GM19438 (cell line): Measurements from ENCODE around the gene CADM4.

Experiments
- ATAC-seq: cut with Tn5 transposase; IDR thresholded peaks from one replicate; pipeline ENCODE4 v1.9.1; 2021; ENCODE audit warnings: low read depth; ENCODE audit not compliant: unreplicated experiment

The CADM4 gene

DNA sequence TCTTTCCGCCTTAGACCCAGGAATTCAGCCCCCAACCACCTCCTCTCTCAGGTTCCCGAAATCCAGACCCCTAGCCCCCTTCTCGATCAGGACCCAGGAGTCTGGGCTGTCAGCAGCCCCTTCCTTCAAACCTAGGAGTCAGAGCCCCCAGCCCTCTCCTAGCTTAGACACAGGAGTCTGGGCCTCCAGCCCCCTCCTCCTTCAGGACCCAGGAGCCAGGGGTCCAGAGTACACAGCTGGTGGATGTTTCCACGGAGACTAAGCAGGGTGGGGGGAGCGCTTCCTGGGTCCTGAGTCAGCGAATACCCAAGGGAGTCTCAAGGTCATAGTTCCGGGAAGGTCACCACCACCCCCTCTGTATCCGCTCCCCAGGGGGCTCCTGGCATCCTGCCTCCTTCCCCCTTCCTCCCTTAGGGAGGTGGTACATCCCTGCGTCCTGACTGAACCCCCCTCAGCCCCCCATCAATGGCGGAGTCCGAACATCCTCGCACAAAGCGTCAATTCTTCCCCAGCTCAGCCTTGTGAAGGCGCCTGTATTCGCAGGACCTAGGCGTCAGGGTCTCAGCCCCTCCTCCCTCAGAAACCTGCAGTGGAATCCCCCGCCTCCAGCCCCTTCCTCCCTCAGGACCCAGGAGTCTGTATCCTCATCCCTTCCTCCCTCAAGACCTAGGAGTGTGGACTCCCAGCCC, 4.6 kb downstream of the CADM4 start:
- no peak for ATAC-seq

GRCh38 chr19:43634506-43634871, 5.2 kb downstream of the CADM4 start:
- ATAC-seq = no peak

- ATAC-seq = no peak
Measured at GRCh38 chr19:43634068-43634467, 5.6 kb downstream of the CADM4 start.

- no peak for ATAC-seq
Measured at GRCh38 chr19:43633520-43633919, 6.1 kb downstream of the CADM4 start.

DNA sequence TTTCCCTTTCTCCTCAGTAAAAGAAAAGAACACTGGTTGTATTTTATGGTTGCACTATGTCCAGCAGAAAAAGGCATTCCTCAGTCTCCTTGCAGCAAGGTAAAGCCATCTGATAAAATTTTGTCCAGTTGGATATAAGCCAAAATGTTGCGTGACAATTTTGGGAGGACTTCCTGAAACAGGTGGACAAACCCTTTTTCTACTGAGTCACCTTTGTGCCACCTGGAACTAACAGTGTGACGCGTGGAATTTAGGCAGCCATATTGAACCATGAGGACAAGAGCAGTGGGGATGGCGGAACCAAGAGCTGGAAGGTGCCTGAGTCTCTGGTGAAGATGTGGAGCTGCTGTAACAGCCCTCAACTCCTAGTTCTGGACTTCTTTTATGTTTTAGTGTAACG, 8.2 kb downstream of the CADM4 start:
- no peak for ATAC-seq

- ATAC-seq = no peak
Measured at GRCh38 chr19:43628646-43629326, 10.9 kb downstream of the CADM4 start.

- ATAC-seq = no peak
Measured at GRCh38 chr19:43626838-43627237, 12.8 kb downstream of the CADM4 start.

DNA sequence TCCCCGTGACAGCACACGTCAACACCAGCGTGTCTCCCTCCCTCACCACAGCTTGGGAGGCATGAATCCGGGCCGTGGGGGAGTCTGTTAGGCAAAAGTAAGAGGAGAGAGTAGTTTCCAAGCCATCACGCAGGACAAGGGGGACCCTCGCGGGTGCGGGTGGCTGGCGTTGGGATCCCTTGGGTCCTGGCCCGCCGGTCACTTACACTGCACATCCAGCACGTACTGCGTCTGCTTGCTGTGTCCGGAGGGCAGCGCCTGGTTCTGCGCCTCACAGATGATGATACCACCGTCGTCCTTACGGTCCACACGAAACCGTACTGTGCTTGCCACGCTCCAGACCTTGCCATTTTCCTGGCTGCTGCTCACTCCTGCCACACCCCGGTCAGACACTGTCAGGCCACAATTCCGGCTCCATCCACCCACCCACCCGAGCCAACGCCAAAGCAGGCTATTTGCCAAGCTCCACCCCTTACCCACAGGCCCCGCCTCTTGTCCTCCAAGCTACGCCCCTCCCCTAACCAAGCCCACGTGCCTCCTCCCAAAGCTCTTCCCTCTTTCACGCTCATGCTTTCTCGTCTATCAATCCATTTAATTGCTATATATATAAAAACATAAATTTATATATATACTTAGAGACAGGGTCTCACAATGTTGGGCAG, 13.6 kb downstream of the CADM4 start:
- no peak for ATAC-seq

GRCh38 chr19:43624933-43625332, 14.7 kb downstream of the CADM4 start:
- ATAC-seq = no peak

DNA sequence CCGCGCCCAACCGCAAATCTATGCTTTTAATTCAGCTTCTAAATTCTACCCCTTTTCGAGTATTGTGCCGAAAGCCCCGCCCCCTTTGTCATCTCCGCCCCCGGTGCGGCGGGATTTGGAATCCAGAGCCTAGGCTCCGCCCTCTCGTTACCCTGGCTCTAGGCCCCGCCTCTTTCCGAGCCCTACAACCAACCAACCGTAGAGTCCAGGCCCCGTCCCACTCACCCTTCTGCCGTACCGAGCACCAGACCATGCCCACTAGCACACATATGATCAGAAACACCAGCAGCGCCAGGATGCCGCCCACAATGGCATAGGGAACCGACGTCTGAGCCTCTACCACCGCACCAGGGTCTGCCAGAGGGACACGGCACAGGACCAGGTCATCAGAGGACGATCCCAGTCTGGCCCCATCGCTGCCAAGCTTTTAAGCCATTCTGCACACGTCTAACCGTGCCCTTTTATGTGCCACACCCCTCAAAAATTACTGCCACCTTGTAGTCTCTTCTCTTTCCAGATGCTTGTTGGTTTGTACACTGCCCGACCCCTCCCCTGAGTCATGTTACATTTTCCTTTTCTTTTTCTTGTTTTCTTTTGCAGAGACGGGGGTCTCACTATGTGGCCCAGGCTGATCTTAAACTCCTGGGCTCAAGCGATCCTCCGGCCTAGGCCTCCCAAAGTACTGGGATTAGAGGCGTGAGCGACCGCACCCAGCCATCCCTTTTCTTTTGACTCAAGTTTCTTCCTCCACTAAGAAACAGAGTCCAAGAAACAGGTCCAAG, 15.6 kb downstream of the CADM4 start:
- ATAC-seq = no peak

GRCh38 chr19:43622956-43623355, 16.7 kb downstream of the CADM4 start:
- ATAC-seq = no peak

GRCh38 chr19:43622070-43622469, 17.6 kb downstream of the CADM4 start:
- ATAC-seq = no peak

- ATAC-seq = no peak
Measured at GRCh38 chr19:43620061-43621001, 19.3 kb downstream of the CADM4 start.

DNA sequence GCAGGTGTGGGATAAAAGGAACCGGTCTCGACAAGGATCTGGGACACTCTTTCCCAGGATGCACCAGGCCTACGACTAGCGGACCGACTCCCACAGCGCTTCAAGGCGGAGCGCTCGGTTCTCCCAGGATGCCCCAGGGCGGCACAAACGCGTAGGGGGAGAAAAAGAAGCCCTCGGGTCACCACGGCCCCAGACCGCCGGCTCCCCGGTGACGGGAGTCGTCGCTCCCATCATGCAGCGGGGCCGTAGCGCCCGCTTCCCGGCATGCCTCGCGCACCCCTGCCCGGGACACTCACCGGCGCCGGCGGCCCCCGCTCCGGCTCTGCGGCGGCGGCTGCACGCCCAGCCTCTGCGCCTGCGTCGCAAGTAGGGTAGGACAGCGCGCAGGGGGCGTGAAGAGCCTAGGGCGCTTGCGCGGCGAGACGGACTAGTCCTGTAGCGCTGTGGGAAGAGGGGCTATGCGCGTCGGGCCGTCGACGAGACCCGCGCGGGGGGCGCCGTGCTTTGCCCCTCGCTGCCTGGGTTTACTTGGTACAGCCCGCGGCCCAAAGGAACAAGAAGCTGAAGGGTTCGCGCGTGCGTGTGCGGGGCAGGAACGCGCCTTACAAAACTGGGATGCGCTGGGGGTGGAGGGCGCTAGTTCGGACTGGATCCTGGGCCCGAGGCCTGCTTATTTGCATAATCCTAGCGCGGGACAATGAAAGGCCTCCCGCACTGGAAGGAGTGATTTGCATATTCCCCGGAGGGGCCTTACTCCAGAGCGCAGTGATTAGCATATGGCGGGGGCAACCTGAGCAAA, 20.2 kb downstream of the CADM4 start, which contains the start of gene ZNF428:
TSS of gene ZNF428 (minus strand) at position 368 of the 799 bp plus-strand sequence. CDS start 5,325 bp downstream, outside the sequence.
- ATAC-seq = peak; percentile 76

DNA sequence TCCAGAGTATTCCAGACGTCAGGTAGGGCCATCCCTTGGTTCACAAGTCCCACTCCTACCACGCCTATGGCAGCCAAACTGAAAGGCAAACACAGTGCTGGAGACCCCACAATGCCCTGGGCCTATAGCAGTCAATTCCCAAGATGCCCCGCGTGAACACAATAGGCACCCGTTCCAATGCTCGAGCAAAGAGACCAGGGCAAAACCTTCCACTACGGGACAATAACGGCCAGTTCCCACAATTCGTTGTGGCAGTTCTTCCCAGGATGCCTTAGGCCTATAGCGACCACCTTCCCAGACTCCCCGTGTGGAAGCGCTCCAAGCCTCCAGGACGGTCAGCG, 20.8 kb downstream of the CADM4 start:
- ATAC-seq = peak; percentile 23

DNA sequence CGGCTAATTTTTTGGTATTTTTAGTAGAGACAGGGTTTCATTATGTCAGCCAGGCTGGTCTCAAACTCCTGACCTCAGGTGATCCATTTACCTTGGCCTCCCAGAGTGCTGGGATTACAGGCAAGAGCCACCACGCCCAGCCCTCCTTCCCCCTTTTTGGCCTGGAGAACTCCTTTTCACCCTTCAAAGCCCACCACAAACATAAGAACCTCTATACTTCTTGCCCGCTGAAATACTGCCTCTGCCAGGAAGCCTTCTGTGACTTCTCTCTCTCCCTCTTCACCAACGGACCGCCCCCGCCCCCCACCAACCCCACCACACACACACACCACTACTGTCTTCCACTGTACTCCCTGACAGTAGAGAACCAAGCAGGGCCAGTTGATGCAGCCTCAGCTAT, 22.7 kb downstream of the CADM4 start:
- no peak for ATAC-seq

DNA sequence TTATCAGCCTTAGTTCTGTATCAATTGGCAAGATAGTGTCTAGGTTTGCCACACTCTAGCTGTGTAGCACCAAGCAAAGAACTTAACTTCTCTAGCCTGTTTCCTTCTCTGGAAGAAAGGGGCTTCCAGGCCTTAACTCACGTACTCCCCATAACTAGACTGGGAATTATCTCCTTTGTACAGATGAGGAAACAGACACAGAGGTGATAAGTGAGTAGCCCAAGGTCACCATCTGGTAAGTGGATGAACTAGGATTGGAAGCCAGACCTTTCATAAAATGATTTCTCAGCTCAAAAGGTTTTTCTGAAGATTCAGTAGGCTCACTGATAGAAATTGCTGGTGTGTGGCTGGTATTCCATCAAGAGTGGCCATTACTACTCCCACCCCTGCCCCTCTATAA, 23.3 kb downstream of the CADM4 start:
- ATAC-seq = no peak

GRCh38 chr19:43612374-43612773, 27.3 kb downstream of the CADM4 start:
- no peak for ATAC-seq

DNA sequence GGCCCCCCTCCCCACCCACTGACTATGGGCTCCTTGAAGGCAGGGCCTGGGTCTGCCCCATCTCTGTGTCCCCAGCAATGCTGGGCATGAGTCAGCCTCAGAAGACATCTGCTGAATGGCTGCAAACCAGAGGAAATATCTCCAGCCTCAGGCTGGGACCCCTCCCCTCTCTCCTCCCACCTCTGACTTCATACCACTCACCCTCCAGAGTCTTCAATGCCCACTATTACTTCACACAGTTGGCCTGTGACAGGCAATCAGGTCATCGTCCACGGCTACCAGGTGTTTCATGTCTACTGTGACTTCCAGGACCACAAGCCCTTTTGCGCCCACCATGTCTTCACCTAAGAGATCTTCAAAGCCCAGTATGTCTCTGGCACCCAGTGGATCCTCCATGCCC, 27.9 kb downstream of the CADM4 start, which contains the start of gene SRRM5:
TSS of gene SRRM5 (plus strand) at position 301 of the 400 bp plus-strand sequence. CDS start at position 335, 34 bp downstream.
- ATAC-seq = no peak
